Endodermal cell (in vitro differentiated cells): Measurements from ENCODE around the gene HAPLN3. TPM values are rescaled to one million over a fixed set of nuclear protein-coding genes. Genes with fewer than 3 reads are reported as not detected.
A peak's percentile ranks its signal among the peaks of the same experiment; 100 is the strongest.

Experiments
- DNase-seq: peaks from one replicate; pipeline ENCODE4 v3.0.0-alpha.2; 2017
- H3K27ac ChIP-seq: 2 replicates; pipeline ENCODE4 v1.5.1; 2013; ENCODE audit warnings: mild to moderate bottlenecking, low read depth, low read length, moderate library complexity
- H3K27me3 ChIP-seq: 2 replicates; pipeline ENCODE4 v1.6.1; 2013; ENCODE audit warnings: mild to moderate bottlenecking, low read length, moderate library complexity; ENCODE audit not compliant: insufficient read depth, control insufficient read depth, poor library complexity, severe bottlenecking
- H3K36me3 ChIP-seq: 2 replicates; pipeline ENCODE4 v1.7.0; 2013; ENCODE audit warnings: mild to moderate bottlenecking, low read length, moderate library complexity; ENCODE audit not compliant: control insufficient read depth, insufficient read depth
- H3K4me1 ChIP-seq: one replicate; pipeline ENCODE4 v1.7.0; 2013; ENCODE audit warnings: low read length; ENCODE audit not compliant: control insufficient read depth, insufficient read depth
- H3K4me3 ChIP-seq: 2 replicates; pipeline ENCODE4 v1.5.1; 2013; ENCODE audit warnings: mild to moderate bottlenecking, low read length, moderate library complexity
- H3K9ac ChIP-seq: 2 replicates; pipeline ENCODE4 v1.6.1; 2013; ENCODE audit warnings: mild to moderate bottlenecking, low read length, moderate library complexity; ENCODE audit not compliant: poor library complexity, severe bottlenecking; ENCODE audit errors: extremely low read depth
- H3K9me3 ChIP-seq: 2 replicates; pipeline ENCODE4 v1.6.1; 2013; ENCODE audit warnings: mild to moderate bottlenecking, low read length, moderate library complexity; ENCODE audit not compliant: control insufficient read depth
- H3K27ac Mint-ChIP-seq: 2 replicates; pipeline ENCODE4 v1.8.0; 2020; ENCODE audit warnings: mixed read lengths
- H3K27me3 Mint-ChIP-seq: 2 replicates; pipeline ENCODE4 v1.8.0; 2021; ENCODE audit warnings: mild to moderate bottlenecking, mixed read lengths; ENCODE audit not compliant: insufficient read depth
- H3K36me3 Mint-ChIP-seq: 2 replicates; pipeline ENCODE4 v1.8.0; 2020; ENCODE audit warnings: low read depth, mixed read lengths
- H3K4me1 Mint-ChIP-seq: 2 replicates; pipeline ENCODE4 v1.8.0; 2020; ENCODE audit warnings: mixed read lengths
- H3K4me3 Mint-ChIP-seq: 2 replicates; pipeline ENCODE4 v1.8.0; 2020; ENCODE audit warnings: mild to moderate bottlenecking, moderate library complexity, mixed read lengths
- H3K9me3 Mint-ChIP-seq: 2 replicates; pipeline ENCODE4 v1.8.0; 2020; ENCODE audit warnings: mild to moderate bottlenecking, mixed read lengths
- WGBS, 2 experiments: methylation state at CpG; one replicate each; pipeline versions ENCODE4 v1.1.5 to v1.1.7; 2013; ENCODE audit warnings: missing lambda C conversion rate in 2 of 2, mixed read lengths in 1 of 2; ENCODE audit not compliant: insufficient coverage in 1 of 2, insufficient read length in 1 of 2; 5-methylcytosine and 5-hydroxymethylcytosine counted together
- long read RNA-seq, 4 experiments: library from polyadenylated mRNA in 2 of 4; library from RNA in 1 of 4; library from capped mRNA in 1 of 4; stranded (forward) in 3 of 4; unstranded in 1 of 4; transcript quantifications; one replicate each; pipeline ENCODE4 v2.0.0, GENCODE V29; 2020 to 2021; ENCODE audit warnings: inconsistent platforms in 1 of 4
- polyA plus RNA-seq, 2 experiments: library from polyadenylated mRNA; stranded (reverse); fragments of 50-300 nt; gene quantifications; one replicate each; pipeline ENCODE4 v1.2.3, GENCODE V29; 2013
- total RNA-seq, 2 donors: library from RNA; stranded (reverse); fragmentation: NEBNext Ultra II Directional in 1 of 2; extraction: Animal tissue kit (Norgen Biotek cat#: 25700) in 1 of 2; gene quantifications; 2 replicates in 1 of 2; 3 replicates in 1 of 2; pipeline ENCODE4 v1.2.1, GENCODE V29; 2021
- TF ChIP-seq, protein P1 (sequence below): fragments of 200-600 bp; sonication (generic); conservative IDR thresholded peaks from 2 replicates; pipeline ENCODE4 v1.5.0; 2021; ENCODE audit warnings: antibody characterized with exemption, mild to moderate bottlenecking

HAPLN3 gene, protein sequence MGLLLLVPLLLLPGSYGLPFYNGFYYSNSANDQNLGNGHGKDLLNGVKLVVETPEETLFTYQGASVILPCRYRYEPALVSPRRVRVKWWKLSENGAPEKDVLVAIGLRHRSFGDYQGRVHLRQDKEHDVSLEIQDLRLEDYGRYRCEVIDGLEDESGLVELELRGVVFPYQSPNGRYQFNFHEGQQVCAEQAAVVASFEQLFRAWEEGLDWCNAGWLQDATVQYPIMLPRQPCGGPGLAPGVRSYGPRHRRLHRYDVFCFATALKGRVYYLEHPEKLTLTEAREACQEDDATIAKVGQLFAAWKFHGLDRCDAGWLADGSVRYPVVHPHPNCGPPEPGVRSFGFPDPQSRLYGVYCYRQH
- 10 to 100 TPM in 1 of 2 donors, 1 to 10 TPM in 1; 5.8 to 15.6 TPM for total RNA-seq
- 4.1 TPM for polyA plus RNA-seq (2013, experiment 1 of 2)
- 3.1 TPM for polyA plus RNA-seq (2013, experiment 2 of 2)
- long read RNA-seq, experiment 1, partial matches to known transcripts, result 1 of 1 reads
- long read RNA-seq, experiment 1, other reads (novel, unspliced or antisense), result 0 of 1 reads
- long read RNA-seq, experiment 2, partial matches to known transcripts, result 2 of 3 reads
- long read RNA-seq, experiment 2, other reads (novel, unspliced or antisense), result 1 of 3 reads
- long read RNA-seq, experiment 3, transcript HAPLN3-201 (5 exons, 1,980 nt), result major isoform, 17 of 19 reads
- long read RNA-seq, experiment 3, partial matches to known transcripts, result 0 of 19 reads
- long read RNA-seq, experiment 3, other reads (novel, unspliced or antisense), result 0 of 19 reads
- long read RNA-seq, experiment 4, partial matches to known transcripts, result 0 of 1 reads
- long read RNA-seq, experiment 4, other reads (novel, unspliced or antisense), result 0 of 1 reads

GRCh38 chr15:88894819-88895767, at the start of gene HAPLN3:
Gene HAPLN3, minus strand, starts transcription at chr15:88895544. Its CDS starts 8,246 bp downstream, at chr15:88887298.
- Histone ChIP-seq H3K9ac (no peak within 1 kb of the TSS), H3K9me3 (no peaks in the 10 kb centered on the region), H3K4me3 (peak within 1 kb of the TSS; percentile 72), H3K36me3 (no peaks in the 10 kb centered on the region), H3K4me1 (no peaks in the 10 kb centered on the region), H3K27ac (no peak within 1 kb of the TSS), H3K27me3 (peaks cover 34% of the 10 kb centered on the region)
- TF ChIP-seq, protein P1, sequence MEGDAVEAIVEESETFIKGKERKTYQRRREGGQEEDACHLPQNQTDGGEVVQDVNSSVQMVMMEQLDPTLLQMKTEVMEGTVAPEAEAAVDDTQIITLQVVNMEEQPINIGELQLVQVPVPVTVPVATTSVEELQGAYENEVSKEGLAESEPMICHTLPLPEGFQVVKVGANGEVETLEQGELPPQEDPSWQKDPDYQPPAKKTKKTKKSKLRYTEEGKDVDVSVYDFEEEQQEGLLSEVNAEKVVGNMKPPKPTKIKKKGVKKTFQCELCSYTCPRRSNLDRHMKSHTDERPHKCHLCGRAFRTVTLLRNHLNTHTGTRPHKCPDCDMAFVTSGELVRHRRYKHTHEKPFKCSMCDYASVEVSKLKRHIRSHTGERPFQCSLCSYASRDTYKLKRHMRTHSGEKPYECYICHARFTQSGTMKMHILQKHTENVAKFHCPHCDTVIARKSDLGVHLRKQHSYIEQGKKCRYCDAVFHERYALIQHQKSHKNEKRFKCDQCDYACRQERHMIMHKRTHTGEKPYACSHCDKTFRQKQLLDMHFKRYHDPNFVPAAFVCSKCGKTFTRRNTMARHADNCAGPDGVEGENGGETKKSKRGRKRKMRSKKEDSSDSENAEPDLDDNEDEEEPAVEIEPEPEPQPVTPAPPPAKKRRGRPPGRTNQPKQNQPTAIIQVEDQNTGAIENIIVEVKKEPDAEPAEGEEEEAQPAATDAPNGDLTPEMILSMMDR, result no peak
- H3K4me1 Mint-ChIP-seq, result peaks cover 26% of the 10 kb centered on the region
- peaks cover 35% of the 10 kb centered on the region for H3K27me3 Mint-ChIP-seq
- peaks cover 7% of the 10 kb centered on the region for H3K36me3 Mint-ChIP-seq
- H3K9me3 Mint-ChIP-seq, result no peaks in the 10 kb centered on the region
- DNase-seq, result peak; percentile 81
- no peak within 1 kb of the TSS for H3K27ac Mint-ChIP-seq
- 3 to 4% methylated on average over 20 to 70 of the region's 70 CpGs for WGBS, 2 experiments
- H3K4me3 Mint-ChIP-seq, result peak within 1 kb of the TSS; percentile 53

- Mint-ChIP-seq H3K27me3 (no peaks in the 10 kb centered on the region), H3K9me3 (peaks cover 42% of the 10 kb centered on the region), H3K36me3 (peaks cover 2% of the 10 kb centered on the region), H3K4me3 (no peak overlapping the region), H3K4me1 (peaks cover 15% of the 10 kb centered on the region), H3K27ac (no peak overlapping the region)
- H3K9me3 ChIP-seq, result peaks cover 15% of the 10 kb centered on the region
- no peaks in the 10 kb centered on the region for H3K36me3 ChIP-seq
- DNase-seq, result no peak
- TF ChIP-seq, protein P1, result no peak
- WGBS, 2 experiments, result 91 to 94% methylated on average over 3 to 4 of the region's 4 CpGs
- H3K4me1 ChIP-seq, result no peaks in the 10 kb centered on the region
- no peak overlapping the region for H3K4me3 ChIP-seq
- H3K27ac ChIP-seq, result no peak overlapping the region
- no peak overlapping the region for H3K9ac ChIP-seq
- H3K27me3 ChIP-seq, result no peaks in the 10 kb centered on the region
These were observed 44.8 kb upstream of the HAPLN3 start for GRCh38 chr15:88940110-88940675.

DNA sequence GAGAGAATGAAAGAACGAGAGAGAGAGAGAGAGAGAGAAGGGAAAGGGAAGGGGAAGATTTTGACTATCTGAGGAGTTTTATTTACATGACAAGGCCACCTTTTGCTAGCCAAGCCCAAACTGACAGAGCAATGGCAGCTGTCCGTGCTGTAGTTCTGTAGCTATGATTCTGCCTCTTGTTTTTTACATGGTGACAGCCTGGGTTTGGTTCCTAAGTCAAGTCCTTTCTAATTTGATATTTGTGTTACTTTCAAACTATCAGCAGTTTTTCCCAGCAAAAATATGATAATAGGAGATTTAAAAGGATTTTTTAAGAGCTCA, 44.1 kb upstream of the HAPLN3 start:
- DNase-seq, result no peak
- Histone ChIP-seq H3K4me3 (no peak overlapping the region), H3K9ac (no peak overlapping the region), H3K27me3 (no peaks in the 10 kb centered on the region), H3K27ac (no peak overlapping the region), H3K4me1 (no peaks in the 10 kb centered on the region), H3K9me3 (peaks cover 22% of the 10 kb centered on the region), H3K36me3 (no peaks in the 10 kb centered on the region)
- H3K27ac Mint-ChIP-seq, result no peak overlapping the region
- TF ChIP-seq, protein P1, result no peak
- peaks cover 49% of the 10 kb centered on the region for H3K9me3 Mint-ChIP-seq
- H3K27me3 Mint-ChIP-seq, result no peaks in the 10 kb centered on the region
- WGBS, 2 experiments, result 64% methylated on average over 1 to 2 of the region's 2 CpGs
- H3K4me1 Mint-ChIP-seq, result peaks cover 15% of the 10 kb centered on the region
- H3K36me3 Mint-ChIP-seq, result peaks cover 2% of the 10 kb centered on the region
- no peak overlapping the region for H3K4me3 Mint-ChIP-seq
